HG03097 (cell line): ENCODE data around the gene ZBTB4.

Experiments used
- ATAC-seq: cut with Tn5 transposase; IDR thresholded peaks from one replicate; pipeline ENCODE4 v1.9.1; 2021; ENCODE audit not compliant: unreplicated experiment, low FRiP score

The ZBTB4 gene

GRCh38 chr17:7479213-7480088, at the start of gene ZBTB4:
Gene ZBTB4 (minus strand): TSS chr17:7479631. CDS start chr17:7466801, 12,830 bp downstream.
- no peak for ATAC-seq

GRCh38 chr17:7528842-7529241, 49.4 kb upstream of the ZBTB4 start:
- no peak for ATAC-seq

DNA sequence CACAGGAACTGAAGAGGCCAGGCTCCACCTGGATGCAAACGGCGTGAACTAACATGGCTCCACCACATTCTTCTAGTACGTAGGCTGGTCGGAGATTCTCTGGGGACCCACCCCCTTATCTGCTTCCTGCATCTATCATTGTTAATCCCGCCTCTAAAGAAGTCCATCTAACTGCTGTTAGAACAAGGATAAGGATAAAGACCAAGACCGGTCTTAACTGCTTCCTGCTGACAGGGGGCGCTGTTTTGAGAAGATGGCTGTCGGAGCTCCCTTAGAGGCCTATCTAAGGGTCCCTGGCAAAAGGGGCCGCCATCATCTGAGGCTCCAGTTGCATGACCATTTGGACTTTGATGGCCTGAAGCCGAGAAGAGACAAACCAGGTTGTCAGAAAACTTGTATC, 43.6 kb upstream of the ZBTB4 start:
- no peak for ATAC-seq

- no peak for ATAC-seq
These were observed 36.6 kb upstream of the ZBTB4 start for GRCh38 chr17:7515911-7516610.

DNA sequence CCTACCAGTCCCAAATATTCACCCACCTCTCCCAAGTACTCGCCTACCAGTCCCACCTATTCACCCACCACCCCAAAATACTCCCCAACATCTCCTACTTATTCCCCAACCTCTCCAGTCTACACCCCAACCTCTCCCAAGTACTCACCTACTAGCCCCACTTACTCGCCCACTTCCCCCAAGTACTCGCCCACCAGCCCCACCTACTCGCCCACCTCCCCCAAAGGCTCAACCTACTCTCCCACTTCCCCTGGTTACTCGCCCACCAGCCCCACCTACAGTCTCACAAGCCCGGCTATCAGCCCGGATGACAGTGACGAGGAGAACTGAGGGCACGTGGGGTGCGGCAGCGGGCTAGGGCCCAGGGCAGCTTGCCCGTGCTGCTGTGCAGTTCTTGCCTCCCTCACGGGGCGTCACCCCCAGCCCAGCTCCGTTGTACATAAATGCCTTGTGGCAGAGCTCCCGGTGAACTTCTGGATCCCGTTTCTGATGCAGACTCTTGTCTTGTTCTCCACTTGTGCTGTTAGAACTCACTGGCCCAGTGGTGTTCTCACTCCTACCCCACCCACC, 34.5 kb upstream of the ZBTB4 start:
- no peak for ATAC-seq

GRCh38 chr17:7512824-7513540, 33.6 kb upstream of the ZBTB4 start:
- no peak for ATAC-seq

GRCh38 chr17:7512105-7512504, 32.7 kb upstream of the ZBTB4 start:
- no peak for ATAC-seq

DNA sequence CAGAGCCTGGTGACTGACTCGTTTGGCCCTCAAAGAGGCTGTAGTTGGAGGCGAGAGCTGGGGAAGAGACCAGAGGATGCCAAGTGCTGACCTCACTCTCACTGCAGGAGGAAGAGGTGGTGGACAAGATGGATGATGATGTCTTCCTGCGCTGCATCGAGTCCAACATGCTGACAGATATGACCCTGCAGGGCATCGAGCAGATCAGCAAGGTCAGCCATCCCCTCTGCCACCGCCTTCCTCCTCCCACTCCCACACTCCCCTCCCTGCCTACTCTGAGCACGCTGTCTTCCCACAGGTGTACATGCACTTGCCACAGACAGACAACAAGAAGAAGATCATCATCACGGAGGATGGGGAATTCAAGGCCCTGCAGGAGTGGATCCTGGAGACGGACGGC, 31.7 kb upstream of the ZBTB4 start:
- ATAC-seq: no peak

DNA sequence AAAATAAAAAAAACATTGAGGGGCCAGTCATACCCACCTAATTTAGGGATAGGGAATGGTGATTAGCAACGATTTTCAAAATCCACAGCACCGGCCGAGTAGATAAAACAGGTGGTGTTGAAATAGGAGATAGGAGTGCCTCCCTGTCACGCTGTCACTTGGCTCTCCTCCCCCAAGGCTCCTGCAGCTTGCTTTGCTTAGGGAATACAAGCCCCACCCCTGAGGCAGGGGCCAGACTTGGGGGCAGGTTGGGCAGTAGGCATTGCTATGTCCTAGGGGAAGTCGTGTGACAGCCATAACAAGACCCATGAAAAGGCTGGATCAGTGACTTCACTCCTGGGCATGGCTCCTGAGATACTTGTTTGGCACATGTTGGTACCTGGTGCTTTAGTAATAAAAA, 30.5 kb upstream of the ZBTB4 start:
- no peak for ATAC-seq

- no peak for ATAC-seq
These were observed 29.4 kb upstream of the ZBTB4 start for GRCh38 chr17:7508846-7509245.

- ATAC-seq: no peak
These were observed 28.7 kb upstream of the ZBTB4 start for GRCh38 chr17:7508145-7508544.

- no peak for ATAC-seq
These were observed 24.1 kb upstream of the ZBTB4 start for GRCh38 chr17:7503521-7503920.

DNA sequence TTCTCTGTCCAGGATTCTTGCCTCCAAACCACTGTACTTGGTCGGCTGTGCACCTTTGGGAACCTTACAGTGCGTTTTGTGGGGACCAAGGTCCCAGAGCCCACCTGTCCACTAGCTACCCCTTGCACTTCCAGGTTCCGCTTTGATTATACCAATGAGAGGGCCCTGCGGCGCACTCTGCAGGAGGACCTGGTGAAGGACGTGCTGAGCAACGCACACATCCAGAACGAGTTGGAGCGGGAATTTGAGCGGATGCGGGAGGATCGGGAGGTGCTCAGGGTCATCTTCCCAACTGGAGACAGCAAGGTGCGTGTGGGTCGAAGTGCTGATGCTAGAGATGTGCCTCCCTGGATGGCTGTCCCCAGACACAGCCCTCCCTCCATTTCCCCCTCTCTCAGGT, 23.6 kb upstream of the ZBTB4 start:
- no peak for ATAC-seq

DNA sequence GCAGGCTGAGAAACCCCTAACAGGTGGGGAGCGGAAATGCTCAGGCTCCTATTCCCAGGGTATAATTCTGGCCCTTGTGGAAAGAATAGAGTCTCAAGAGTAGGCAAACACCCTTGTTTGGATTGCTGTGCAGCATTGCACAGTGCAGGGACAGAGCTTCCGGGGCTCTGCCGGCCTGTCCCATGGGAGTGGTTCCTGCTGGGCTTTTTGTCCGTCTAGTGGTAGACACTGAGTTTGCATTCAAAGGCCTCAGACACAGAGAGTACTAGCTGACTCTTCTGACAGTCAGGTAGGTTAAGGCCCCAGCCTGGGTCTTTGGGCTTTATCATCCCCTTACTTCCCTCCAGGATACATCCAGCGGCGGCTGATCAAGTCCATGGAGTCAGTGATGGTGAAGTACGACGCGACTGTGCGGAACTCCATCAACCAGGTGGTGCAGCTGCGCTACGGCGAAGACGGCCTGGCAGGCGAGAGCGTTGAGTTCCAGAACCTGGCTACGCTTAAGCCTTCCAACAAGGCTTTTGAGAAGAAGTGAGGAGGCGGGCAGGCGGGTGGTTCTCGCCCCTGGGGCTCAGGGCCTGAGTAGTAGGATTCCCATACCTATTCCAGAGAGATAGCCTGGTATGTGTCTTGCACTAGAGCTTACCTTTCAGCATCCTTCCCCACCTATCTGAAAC, 22.9 kb upstream of the ZBTB4 start:
- no peak for ATAC-seq

DNA sequence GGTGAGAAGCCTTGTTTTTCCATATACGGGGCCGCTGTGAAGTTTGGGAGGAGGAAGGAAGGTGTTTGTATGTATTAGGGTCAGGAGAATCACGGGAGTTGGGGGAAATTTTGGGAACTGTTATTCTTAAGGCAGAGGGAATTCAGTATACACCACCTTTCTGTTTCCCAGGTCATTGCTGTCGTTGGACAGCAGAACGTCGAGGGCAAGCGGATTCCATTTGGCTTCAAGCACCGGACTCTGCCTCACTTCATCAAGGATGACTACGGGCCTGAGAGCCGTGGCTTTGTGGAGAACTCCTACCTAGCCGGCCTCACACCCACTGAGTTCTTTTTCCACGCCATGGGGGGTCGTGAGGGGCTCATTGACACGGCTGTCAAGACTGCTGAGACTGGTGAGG, 22.3 kb upstream of the ZBTB4 start:
- ATAC-seq: no peak

GRCh38 chr17:7499161-7499560, 19.7 kb upstream of the ZBTB4 start:
- ATAC-seq: no peak

GRCh38 chr17:7497636-7498035, 18.2 kb upstream of the ZBTB4 start:
- no peak for ATAC-seq

DNA sequence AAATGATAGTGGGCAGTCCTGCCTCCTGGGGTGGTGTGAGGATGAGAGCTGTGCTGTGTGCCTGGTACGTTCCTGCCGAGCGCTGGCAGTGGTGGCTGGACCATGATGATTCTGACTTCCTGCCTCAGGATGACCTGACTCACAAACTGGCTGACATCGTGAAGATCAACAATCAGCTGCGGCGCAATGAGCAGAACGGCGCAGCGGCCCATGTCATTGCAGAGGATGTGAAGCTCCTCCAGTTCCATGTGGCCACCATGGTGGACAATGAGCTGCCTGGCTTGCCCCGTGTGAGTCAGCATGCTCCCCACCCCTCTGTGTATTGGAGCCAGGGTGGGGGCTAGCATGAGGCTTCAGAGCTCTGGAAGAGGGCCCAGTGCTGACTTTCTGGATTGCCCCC, 17.8 kb upstream of the ZBTB4 start:
- ATAC-seq: no peak

GRCh38 chr17:7496470-7497183, 17.2 kb upstream of the ZBTB4 start:
- ATAC-seq: no peak

- no peak for ATAC-seq
These were observed 16.5 kb upstream of the ZBTB4 start for GRCh38 chr17:7495906-7496434.
